HepG2 (cell line): Measurements from ENCODE around the gene LMNA. TPM values are rescaled to one million over a fixed set of nuclear protein-coding genes. Genes with fewer than 3 reads are reported as not detected.

Experiments used
- ATF1 ChIP-seq: IDR thresholded peaks from 2 replicates; pipeline ENCODE4 v1.6.1; 2016; ENCODE audit warnings: mild to moderate bottlenecking, control low read depth
- ATF2 ChIP-seq: sonication (generic); formaldehyde crosslinking; IDR thresholded peaks from 2 replicates; pipeline ENCODE4 v1.4.0; 2020; ENCODE audit warnings: missing genetic modification reagents
- ERF ChIP-seq: IDR thresholded peaks from 2 replicates; pipeline ENCODE4 v1.6.1; 2018; ENCODE audit warnings: missing biosample characterization, missing genetic modification reagents
- HDAC1 ChIP-seq: sonication (generic); formaldehyde crosslinking; IDR thresholded peaks from 2 replicates; pipeline ENCODE4 v1.5.1; 2020; ENCODE audit warnings: mild to moderate bottlenecking, missing genetic modification reagents
- HOXA7 ChIP-seq: sonication (generic); formaldehyde crosslinking; IDR thresholded peaks from 2 replicates; pipeline ENCODE4 v1.8.1; 2022; ENCODE audit warnings: mild to moderate bottlenecking, missing genetic modification reagents, moderate library complexity
- KLF16 ChIP-seq, 2 experiments: sonication (generic) in 1 of 2; formaldehyde crosslinking in 1 of 2; IDR thresholded peaks; 2 replicates each; pipeline versions ENCODE4 v1.6.1 to v1.8.0; 2016 to 2023; ENCODE audit warnings: missing genetic modification reagents in 2 of 2, missing compliant biosample characterization in 1 of 2
- NCOA2 ChIP-seq: sonication (generic); formaldehyde crosslinking; IDR thresholded peaks from 2 replicates; pipeline ENCODE4 v1.8.0; 2022; ENCODE audit warnings: inconsistent platforms
- PAWR ChIP-seq: sonication (generic); formaldehyde crosslinking; IDR thresholded peaks from 2 replicates; pipeline ENCODE4 v1.4.0; 2020; ENCODE audit warnings: missing genetic modification reagents, mild to moderate bottlenecking, borderline replicate concordance
- POLR2AphosphoS2 ChIP-seq: IDR thresholded peaks from 2 replicates; pipeline ENCODE4 v1.6.1; 2011; ENCODE audit warnings: low read depth, low read length, improper control_type of control experiment
- PPARG ChIP-seq: conservative IDR thresholded peaks from 2 replicates; pipeline ENCODE4 v1.6.1; 2016; ENCODE audit warnings: missing biosample characterization, missing genetic modification reagents
- RBM22 ChIP-seq: fragments of 200-400 bp; formaldehyde crosslinking; optimal IDR thresholded peaks from 2 replicates; pipeline ENCODE3; 2017; ENCODE audit warnings: mild to moderate bottlenecking, low read length, moderate library complexity
- RELA ChIP-seq: sonication (generic); formaldehyde crosslinking; IDR thresholded peaks from 2 replicates; pipeline ENCODE4 v1.4.0; 2020; ENCODE audit warnings: missing genetic modification reagents
- TSC22D2 ChIP-seq: sonication (generic); formaldehyde crosslinking; IDR thresholded peaks from 2 replicates; pipeline ENCODE4 v1.5.1; 2020; ENCODE audit warnings: missing genetic modification reagents, mild to moderate bottlenecking, borderline replicate concordance
- ZKSCAN8 ChIP-seq: IDR thresholded peaks from 2 replicates; pipeline ENCODE4 v1.6.1; 2016; ENCODE audit warnings: borderline replicate concordance, missing genetic modification reagents, missing compliant biosample characterization
- ZNF136 ChIP-seq: sonication (generic); formaldehyde crosslinking; IDR thresholded peaks from 2 replicates; pipeline ENCODE4 v1.8.1; 2022; ENCODE audit warnings: low read depth, mild to moderate bottlenecking, moderate library complexity, missing genetic modification reagents
- ZNF441 ChIP-seq: sonication (generic); formaldehyde crosslinking; IDR thresholded peaks from 2 replicates; pipeline ENCODE4 v1.7.0; 2021; ENCODE audit warnings: missing genetic modification reagents, borderline replicate concordance
- ZNF710 ChIP-seq: sonication (generic); formaldehyde crosslinking; IDR thresholded peaks from 2 replicates; pipeline ENCODE4 v1.5.0; 2020; ENCODE audit warnings: mild to moderate bottlenecking, missing genetic modification reagents, borderline replicate concordance
- ZNF781 ChIP-seq: sonication (generic); formaldehyde crosslinking; IDR thresholded peaks from 2 replicates; pipeline ENCODE4 v1.5.1; 2020; ENCODE audit warnings: borderline replicate concordance, mild to moderate bottlenecking, missing genetic modification reagents; ENCODE audit errors: not compliant biosample characterization
- ZSCAN21 ChIP-seq: sonication (generic); formaldehyde crosslinking; IDR thresholded peaks from 2 replicates; pipeline ENCODE4 v1.8.0; 2022; ENCODE audit warnings: mild to moderate bottlenecking, missing genetic modification reagents, moderate library complexity, borderline replicate concordance
- polyA plus RNA-seq, 8 experiments: library from polyadenylated mRNA; depleted of rRNA in 3 of 8; stranded (reverse) in 7 of 8; unstranded in 1 of 8; fragments of >200 nt; fragmentation: Illumina TruSeq in 4 of 8; extraction: Trizol in 4 of 8; gene quantifications; 2 replicates each; pipeline versions ENCODE4 v1.2.1 to v1.2.3, GENCODE V29; 2011 to 2016; ENCODE audit warnings: low read depth in 4 of 8, missing spikeins in 1 of 8, mixed read lengths in 1 of 8; ENCODE audit not compliant: insufficient read depth in 1 of 8
- total RNA-seq, 5 experiments: library from RNA; depleted of rRNA; stranded (reverse); fragments of >200 nt; fragmentation: Illumina TruSeq; extraction: Trizol; gene quantifications; 2 replicates each; pipeline ENCODE4 v1.2.3, GENCODE V29; 2016; ENCODE audit warnings: low read depth in 1 of 5
- TF ChIP-seq, protein P1 (sequence below): sonication (generic); formaldehyde crosslinking; IDR thresholded peaks from 2 replicates; pipeline ENCODE4 v1.5.0; 2020; ENCODE audit warnings: mild to moderate bottlenecking, missing genetic modification reagents
- TF ChIP-seq, protein P2 (sequence below): IDR thresholded peaks from 2 replicates; pipeline ENCODE4 v1.6.1; 2016; ENCODE audit warnings: missing compliant biosample characterization, missing genetic modification reagents, borderline replicate concordance
- TF ChIP-seq, protein P3 (sequence below): sonication (generic); formaldehyde crosslinking; IDR thresholded peaks from 2 replicates; pipeline ENCODE4 v1.5.1; 2020; ENCODE audit warnings: missing genetic modification reagents, mild to moderate bottlenecking, borderline replicate concordance

Gene LMNA
- total and polyA plus RNA-seq, 2 of the 13 experiments (the other 11 are each of a cell fraction or from before 2014, with no cell fraction given): 107 to 225 TPM

DNA sequence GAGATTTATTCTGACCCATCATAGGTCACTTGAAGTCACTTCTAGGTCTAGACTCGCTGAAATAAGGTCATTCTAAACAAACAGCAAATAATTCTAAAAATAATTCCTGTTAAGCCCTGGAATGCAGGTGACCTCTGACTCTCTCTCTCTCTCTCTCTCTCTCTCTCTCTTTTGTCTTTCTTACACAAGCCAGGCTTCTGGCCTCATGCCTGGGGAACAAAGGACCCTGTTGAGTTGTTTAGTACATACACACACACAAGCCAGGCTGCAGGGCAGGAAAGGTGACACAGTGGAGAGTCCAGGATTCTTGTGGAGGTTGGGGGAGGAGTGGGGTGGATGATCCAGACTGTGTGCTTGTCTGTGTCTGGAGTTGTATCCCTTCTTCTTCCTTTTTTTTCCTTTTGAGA is 28.3 kb upstream of the LMNA start (continued):
- TF ChIP-seq ATF2 (CRISPR knock-in tag) (0 out of 2 replicates have a peak, but pooled peaks have one; percentile 18), HOXA7 (no peak), ZKSCAN8 (CRISPR knock-in tag) (peak; percentile 89), ZNF441 (peak; percentile 37; the same call in 1 of the 2 replicates), TSC22D2 (no peak), ZSCAN21 (CRISPR knock-in tag) (peak; percentile 70; the same call in 1 of the 2 replicates), PPARG (peak; percentile 92), PAWR (no peak), KLF16 (CRISPR knock-in tag; IDR thresholded peaks at IDR 0.05) (peak in 1 of 2 experiments; percentile 85; a peak in 1 of 4 replicates), ERF (peak; percentile 85), HDAC1 (CRISPR knock-in tag) (peak; percentile 95), POLR2AphosphoS2 (no peak), RBM22 (peak; percentile 33), NCOA2 (CRISPR knock-in tag) (peak; percentile 92), RELA (CRISPR knock-in tag) (no peak), ZNF136 (peak; percentile 89; the same call in 1 of the 2 replicates), ATF1 (CRISPR knock-in tag) (peak; percentile 69), ZNF710 (CRISPR knock-in tag) (peak; percentile 100), ZNF781 (peak; percentile 20)
- TF ChIP-seq, protein P1, sequence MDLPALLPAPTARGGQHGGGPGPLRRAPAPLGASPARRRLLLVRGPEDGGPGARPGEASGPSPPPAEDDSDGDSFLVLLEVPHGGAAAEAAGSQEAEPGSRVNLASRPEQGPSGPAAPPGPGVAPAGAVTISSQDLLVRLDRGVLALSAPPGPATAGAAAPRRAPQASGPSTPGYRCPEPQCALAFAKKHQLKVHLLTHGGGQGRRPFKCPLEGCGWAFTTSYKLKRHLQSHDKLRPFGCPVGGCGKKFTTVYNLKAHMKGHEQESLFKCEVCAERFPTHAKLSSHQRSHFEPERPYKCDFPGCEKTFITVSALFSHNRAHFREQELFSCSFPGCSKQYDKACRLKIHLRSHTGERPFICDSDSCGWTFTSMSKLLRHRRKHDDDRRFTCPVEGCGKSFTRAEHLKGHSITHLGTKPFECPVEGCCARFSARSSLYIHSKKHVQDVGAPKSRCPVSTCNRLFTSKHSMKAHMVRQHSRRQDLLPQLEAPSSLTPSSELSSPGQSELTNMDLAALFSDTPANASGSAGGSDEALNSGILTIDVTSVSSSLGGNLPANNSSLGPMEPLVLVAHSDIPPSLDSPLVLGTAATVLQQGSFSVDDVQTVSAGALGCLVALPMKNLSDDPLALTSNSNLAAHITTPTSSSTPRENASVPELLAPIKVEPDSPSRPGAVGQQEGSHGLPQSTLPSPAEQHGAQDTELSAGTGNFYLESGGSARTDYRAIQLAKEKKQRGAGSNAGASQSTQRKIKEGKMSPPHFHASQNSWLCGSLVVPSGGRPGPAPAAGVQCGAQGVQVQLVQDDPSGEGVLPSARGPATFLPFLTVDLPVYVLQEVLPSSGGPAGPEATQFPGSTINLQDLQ: 0 out of 2 replicates have a peak, but pooled peaks have one; percentile 62
- TF ChIP-seq, protein P2, sequence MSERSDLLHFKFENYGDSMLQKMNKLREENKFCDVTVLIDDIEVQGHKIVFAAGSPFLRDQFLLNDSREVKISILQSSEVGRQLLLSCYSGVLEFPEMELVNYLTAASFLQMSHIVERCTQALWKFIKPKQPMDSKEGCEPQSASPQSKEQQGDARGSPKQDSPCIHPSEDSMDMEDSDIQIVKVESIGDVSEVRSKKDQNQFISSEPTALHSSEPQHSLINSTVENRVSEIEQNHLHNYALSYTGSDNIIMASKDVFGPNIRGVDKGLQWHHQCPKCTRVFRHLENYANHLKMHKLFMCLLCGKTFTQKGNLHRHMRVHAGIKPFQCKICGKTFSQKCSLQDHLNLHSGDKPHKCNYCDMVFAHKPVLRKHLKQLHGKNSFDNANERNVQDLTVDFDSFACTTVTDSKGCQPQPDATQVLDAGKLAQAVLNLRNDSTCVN: no peak
- TF ChIP-seq, protein P3, sequence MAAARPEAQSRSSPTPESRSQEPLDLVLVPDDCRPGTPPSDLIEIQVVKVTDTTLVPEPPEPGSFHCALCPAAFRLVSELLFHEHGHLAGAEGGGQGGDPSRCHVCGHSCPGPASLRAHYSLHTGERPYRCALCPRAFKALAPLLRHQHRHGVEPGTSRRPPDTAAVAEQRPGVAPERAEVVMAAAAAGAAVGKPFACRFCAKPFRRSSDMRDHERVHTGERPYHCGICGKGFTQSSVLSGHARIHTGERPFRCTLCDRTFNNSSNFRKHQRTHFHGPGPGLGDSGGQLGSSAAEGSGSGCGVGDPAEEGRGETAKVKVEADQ (CRISPR knock-in tag): peak; percentile 66; the same call in 1 of the 2 replicates
